GM23338 (cell line): ENCODE data around the gene OR2H1.

Experiments
- CREB1 ChIP-seq: fragments of 250-450 bp; sonication (Bioruptor Pico); IDR thresholded peaks from 2 replicates; pipeline ENCODE4 v1.5.0; 2020; ENCODE audit warnings: low read depth, mild to moderate bottlenecking, moderate library complexity
- CTCF ChIP-seq, 2 experiments: fragments of 200-600 bp in 1 of 2; sonication (generic) in 1 of 2; conservative IDR thresholded peaks; 2 replicates each; pipeline versions ENCODE4 v1.5.1 to v1.6.1; 2016 to 2017; ENCODE audit warnings: antibody characterized with exemption in 2 of 2, low read depth in 2 of 2, mild to moderate bottlenecking in 2 of 2, moderate library complexity in 1 of 2
- ETS1 ChIP-seq: IDR thresholded peaks from 2 replicates; pipeline ENCODE4 v1.6.1; 2016; ENCODE audit warnings: antibody characterized with exemption
- EZH2 ChIP-seq: fragments of 200-600 bp; sonication (generic); IDR thresholded peaks from one replicate; pipeline ENCODE4 v1.8.0; 2017; ENCODE audit warnings: antibody characterized with exemption, mild to moderate bottlenecking, low read depth; ENCODE audit not compliant: unreplicated experiment
- EZH2phosphoT487 ChIP-seq: fragments of 200-600 bp; sonication (generic); IDR thresholded peaks from one replicate; pipeline ENCODE4 v1.8.1; 2018; ENCODE audit warnings: antibody characterized with exemption; ENCODE audit not compliant: unreplicated experiment
- JUNB ChIP-seq: IDR thresholded peaks from one replicate; pipeline ENCODE4 v1.6.1; 2016; ENCODE audit warnings: antibody characterized with exemption; ENCODE audit not compliant: unreplicated experiment
- NANOG ChIP-seq: IDR thresholded peaks from 2 replicates; pipeline ENCODE4 v1.6.1; 2016; ENCODE audit warnings: antibody characterized with exemption, borderline replicate concordance
- POLR2AphosphoS5 ChIP-seq: IDR thresholded peaks from 2 replicates; pipeline ENCODE4 v1.6.1; 2016; ENCODE audit warnings: antibody characterized with exemption, low read depth
- REST ChIP-seq: IDR thresholded peaks from one replicate; pipeline ENCODE4 v1.6.1; 2018; ENCODE audit warnings: antibody characterized with exemption; ENCODE audit not compliant: unreplicated experiment
- STAT1 ChIP-seq: IDR thresholded peaks from one replicate; pipeline ENCODE4 v1.6.1; 2016; ENCODE audit warnings: antibody characterized with exemption; ENCODE audit not compliant: unreplicated experiment
- ZNF114 ChIP-seq: fragments of 250-450 bp; sonication (Bioruptor Pico); IDR thresholded peaks from 2 replicates; pipeline ENCODE4 v1.5.0; 2020; ENCODE audit warnings: mild to moderate bottlenecking, moderate library complexity
- ZNF331 ChIP-seq: fragments of 250-450 bp; sonication (Bioruptor Pico); IDR thresholded peaks from 2 replicates; pipeline ENCODE4 v1.5.0; 2020; ENCODE audit warnings: low read depth, mild to moderate bottlenecking, moderate library complexity

- no peak for TF ChIP-seq POLR2AphosphoS5
- no peak for TF ChIP-seq CTCF (conservative IDR thresholded peaks at IDR 0.05; ENCODE audit: low read depth in 2 of 2)
- TF ChIP-seq EZH2phosphoT487: no peak
- TF ChIP-seq ETS1: no peak
- no peak for TF ChIP-seq JUNB
- TF ChIP-seq EZH2: no peak
- no peak for TF ChIP-seq REST
- no peak for TF ChIP-seq NANOG
- TF ChIP-seq STAT1: no peak
- no peak for TF ChIP-seq CREB1
- TF ChIP-seq ZNF331 (CRISPR knock-in tag): no peak
- no peak for TF ChIP-seq ZNF114
Observed at GRCh38 chr6:29479560-29479959, 22.6 kb downstream of the OR2H1 start.
